ENCODE data around the gene SCGB1C1.
A peak's percentile ranks its signal among the peaks of the same experiment; 100 is the strongest.
"Not testable (repeated sequence)": the region's sequence is repeated elsewhere in the genome, so short reads cannot be mapped to it uniquely, and the experiment has no call there.

DNA sequence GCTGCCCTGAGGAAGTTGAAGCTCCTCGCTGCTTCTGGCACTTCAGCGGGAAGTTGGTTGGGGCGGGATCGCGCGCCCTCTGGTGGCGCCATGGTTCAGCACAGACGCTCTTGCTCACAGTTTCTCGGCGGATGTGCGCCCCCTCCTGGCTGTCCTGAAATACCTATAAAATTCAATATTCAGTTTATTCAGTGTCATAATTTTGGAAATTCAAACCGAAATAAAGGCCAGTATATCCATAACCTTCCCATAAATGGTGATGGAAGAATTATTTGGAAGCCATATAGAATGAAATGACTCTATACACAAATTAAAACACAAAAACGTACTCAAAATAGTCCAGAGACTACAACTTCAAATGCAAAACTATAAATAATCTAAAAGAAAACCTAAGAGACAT lies 12.6 kb upstream of the SCGB1C1 start:
- TF ChIP-seq EZH2 (IDR thresholded peaks at IDR 0.05); JUND (IDR thresholded peaks at IDR 0.05); POLR2A (IDR thresholded peaks at IDR 0.05; ENCODE audit: borderline replicate concordance, extremely low read depth, insufficient read depth, insufficient read length); POLR2AphosphoS5 (IDR thresholded peaks at IDR 0.05; ENCODE audit: low read depth, low read length); EZH2phosphoT487 (IDR thresholded peaks at IDR 0.05; ENCODE audit: borderline replicate concordance); ZNF274 (IDR thresholded peaks at IDR 0.05; ENCODE audit: low read depth, low read length); EGR1 (IDR thresholded peaks at IDR 0.05; ENCODE audit: low read depth); CEBPB (IDR thresholded peaks at IDR 0.05; ENCODE audit: low read depth): not testable (repeated sequence)
- TF ChIP-seq, protein P1, sequence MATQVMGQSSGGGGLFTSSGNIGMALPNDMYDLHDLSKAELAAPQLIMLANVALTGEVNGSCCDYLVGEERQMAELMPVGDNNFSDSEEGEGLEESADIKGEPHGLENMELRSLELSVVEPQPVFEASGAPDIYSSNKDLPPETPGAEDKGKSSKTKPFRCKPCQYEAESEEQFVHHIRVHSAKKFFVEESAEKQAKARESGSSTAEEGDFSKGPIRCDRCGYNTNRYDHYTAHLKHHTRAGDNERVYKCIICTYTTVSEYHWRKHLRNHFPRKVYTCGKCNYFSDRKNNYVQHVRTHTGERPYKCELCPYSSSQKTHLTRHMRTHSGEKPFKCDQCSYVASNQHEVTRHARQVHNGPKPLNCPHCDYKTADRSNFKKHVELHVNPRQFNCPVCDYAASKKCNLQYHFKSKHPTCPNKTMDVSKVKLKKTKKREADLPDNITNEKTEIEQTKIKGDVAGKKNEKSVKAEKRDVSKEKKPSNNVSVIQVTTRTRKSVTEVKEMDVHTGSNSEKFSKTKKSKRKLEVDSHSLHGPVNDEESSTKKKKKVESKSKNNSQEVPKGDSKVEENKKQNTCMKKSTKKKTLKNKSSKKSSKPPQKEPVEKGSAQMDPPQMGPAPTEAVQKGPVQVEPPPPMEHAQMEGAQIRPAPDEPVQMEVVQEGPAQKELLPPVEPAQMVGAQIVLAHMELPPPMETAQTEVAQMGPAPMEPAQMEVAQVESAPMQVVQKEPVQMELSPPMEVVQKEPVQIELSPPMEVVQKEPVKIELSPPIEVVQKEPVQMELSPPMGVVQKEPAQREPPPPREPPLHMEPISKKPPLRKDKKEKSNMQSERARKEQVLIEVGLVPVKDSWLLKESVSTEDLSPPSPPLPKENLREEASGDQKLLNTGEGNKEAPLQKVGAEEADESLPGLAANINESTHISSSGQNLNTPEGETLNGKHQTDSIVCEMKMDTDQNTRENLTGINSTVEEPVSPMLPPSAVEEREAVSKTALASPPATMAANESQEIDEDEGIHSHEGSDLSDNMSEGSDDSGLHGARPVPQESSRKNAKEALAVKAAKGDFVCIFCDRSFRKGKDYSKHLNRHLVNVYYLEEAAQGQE (IDR thresholded peaks at IDR 0.05; ENCODE audit: low read depth) = not testable (repeated sequence)
- TF ChIP-seq, protein P2, sequence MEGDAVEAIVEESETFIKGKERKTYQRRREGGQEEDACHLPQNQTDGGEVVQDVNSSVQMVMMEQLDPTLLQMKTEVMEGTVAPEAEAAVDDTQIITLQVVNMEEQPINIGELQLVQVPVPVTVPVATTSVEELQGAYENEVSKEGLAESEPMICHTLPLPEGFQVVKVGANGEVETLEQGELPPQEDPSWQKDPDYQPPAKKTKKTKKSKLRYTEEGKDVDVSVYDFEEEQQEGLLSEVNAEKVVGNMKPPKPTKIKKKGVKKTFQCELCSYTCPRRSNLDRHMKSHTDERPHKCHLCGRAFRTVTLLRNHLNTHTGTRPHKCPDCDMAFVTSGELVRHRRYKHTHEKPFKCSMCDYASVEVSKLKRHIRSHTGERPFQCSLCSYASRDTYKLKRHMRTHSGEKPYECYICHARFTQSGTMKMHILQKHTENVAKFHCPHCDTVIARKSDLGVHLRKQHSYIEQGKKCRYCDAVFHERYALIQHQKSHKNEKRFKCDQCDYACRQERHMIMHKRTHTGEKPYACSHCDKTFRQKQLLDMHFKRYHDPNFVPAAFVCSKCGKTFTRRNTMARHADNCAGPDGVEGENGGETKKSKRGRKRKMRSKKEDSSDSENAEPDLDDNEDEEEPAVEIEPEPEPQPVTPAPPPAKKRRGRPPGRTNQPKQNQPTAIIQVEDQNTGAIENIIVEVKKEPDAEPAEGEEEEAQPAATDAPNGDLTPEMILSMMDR (IDR thresholded peaks at IDR 0.05 in 2 of 3, conservative IDR thresholded peaks at IDR 0.05 in 1 of 3; ENCODE audit: borderline replicate concordance in 1 of 3, insufficient read depth in 1 of 3, low read depth in 2 of 3, low read length in 2 of 3) = peak; percentile 21 to 61 (median 35); a peak in 5 of 6 replicates
